ENCODE data around the gene POPDC2.

The POPDC2 gene

GRCh38 chr3:119636891-119637611 lies 23.3 kb downstream of the POPDC2 start:
- H3K4me3 Mint-ChIP-seq, result no peak overlapping the region
- H3K9me3 Mint-ChIP-seq, result peaks cover 3% of the 10 kb centered on the region
- H3K4me1 Mint-ChIP-seq, result peaks cover 35% of the 10 kb centered on the region
- DNase-seq (ENCODE audit: low spot score in 2 of 2) (no peak), ATAC-seq (no peak)
- peaks cover 27% of the 10 kb centered on the region for H3K36me3 Mint-ChIP-seq
- H3K27ac Mint-ChIP-seq, result peak overlapping the region; percentile 99

GRCh38 chr3:119636249-119636648 lies 24.1 kb downstream of the POPDC2 start:
- no peak overlapping the region for H3K27ac Mint-ChIP-seq
- no peak overlapping the region for H3K4me3 Mint-ChIP-seq
- peaks cover 3% of the 10 kb centered on the region for H3K9me3 Mint-ChIP-seq
- DNase-seq (ENCODE audit: low spot score in 2 of 2) (no peak), ATAC-seq (no peak)
- peaks cover 35% of the 10 kb centered on the region for H3K4me1 Mint-ChIP-seq
- peaks cover 27% of the 10 kb centered on the region for H3K36me3 Mint-ChIP-seq

DNA sequence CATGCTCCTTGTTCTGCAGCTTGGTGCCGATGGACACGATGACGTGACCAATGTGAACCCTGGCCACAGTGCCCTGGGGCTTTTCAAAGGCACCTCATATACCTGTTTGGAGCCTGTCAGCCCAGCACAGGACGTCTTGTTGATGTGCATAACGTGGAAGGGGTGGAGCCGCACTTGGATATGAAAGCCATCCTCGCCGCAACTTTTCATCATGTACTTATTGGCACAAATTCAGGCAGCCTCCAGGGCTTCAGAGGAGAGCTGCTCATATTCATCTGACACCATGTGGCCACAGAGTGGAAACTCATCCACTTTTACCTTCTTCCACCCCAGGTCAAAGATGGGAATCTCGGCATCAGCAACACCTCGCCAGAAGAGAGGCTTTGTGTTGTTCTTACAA lies 24.7 kb downstream of the POPDC2 start:
- Mint-ChIP-seq H3K4me3 (no peak overlapping the region), H3K4me1 (peaks cover 39% of the 10 kb centered on the region), H3K27ac (no peak overlapping the region), H3K9me3 (peaks cover 3% of the 10 kb centered on the region), H3K36me3 (peaks cover 22% of the 10 kb centered on the region)
- no peak for ATAC-seq
- no peak for DNase-seq (ENCODE audit: low spot score in 2 of 2)

GRCh38 chr3:119632829-119633228 lies 27.6 kb downstream of the POPDC2 start:
- no peak for DNase-seq (ENCODE audit: low spot score in 2 of 2)
- peaks cover 32% of the 10 kb centered on the region for H3K4me1 Mint-ChIP-seq
- H3K4me3 Mint-ChIP-seq, result no peak overlapping the region
- H3K9me3 Mint-ChIP-seq, result no peaks in the 10 kb centered on the region
- ATAC-seq, result no peak
- no peaks in the 10 kb centered on the region for H3K36me3 Mint-ChIP-seq
- H3K27ac Mint-ChIP-seq, result no peak overlapping the region

DNA sequence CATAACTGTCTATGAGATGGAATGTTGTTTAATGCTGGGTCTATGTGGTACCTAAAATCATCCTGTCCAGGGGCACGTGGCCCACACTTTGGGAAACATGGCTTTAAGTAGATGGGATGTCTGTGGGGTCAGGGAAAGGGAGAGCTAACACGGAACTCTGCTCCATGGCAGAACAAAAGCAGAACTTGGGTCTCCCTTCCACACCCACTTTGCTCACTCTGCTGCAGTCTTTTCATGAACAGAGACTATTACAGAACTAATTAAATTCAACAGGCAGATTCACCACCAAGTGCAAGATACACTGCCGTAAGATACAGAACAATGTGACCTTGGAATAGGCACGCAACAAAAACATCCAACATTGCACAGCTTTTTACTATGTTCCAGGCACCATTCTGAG lies 28.2 kb downstream of the POPDC2 start:
- Mint-ChIP-seq H3K9me3 (no peaks in the 10 kb centered on the region), H3K4me3 (no peak overlapping the region), H3K36me3 (no peaks in the 10 kb centered on the region), H3K4me1 (peaks cover 33% of the 10 kb centered on the region), H3K27ac (no peak overlapping the region)
- DNase-seq (ENCODE audit: low spot score in 2 of 2) (no peak), ATAC-seq (no peak)

DNA sequence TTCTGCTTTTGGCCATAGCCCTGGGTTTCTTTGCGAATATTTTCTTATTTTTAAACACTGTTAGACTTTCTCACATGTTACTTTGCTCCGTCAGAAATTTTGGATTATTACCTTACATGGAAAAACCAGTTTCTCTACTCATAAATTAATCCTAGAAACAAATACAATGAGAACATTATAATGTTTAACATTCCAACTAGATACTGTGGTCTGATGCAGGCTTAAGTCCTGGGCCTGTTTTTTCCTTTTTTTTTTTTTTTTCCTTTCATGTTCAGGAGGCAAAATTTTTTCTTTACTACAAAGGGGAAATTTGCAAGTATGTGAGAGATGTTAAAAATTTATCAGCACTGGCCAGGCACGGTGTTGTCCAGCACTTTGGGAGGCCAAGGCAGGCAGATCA lies 28.9 kb downstream of the POPDC2 start:
- ATAC-seq (no peak), DNase-seq (ENCODE audit: low spot score in 2 of 2) (no peak)
- Mint-ChIP-seq H3K9me3 (no peaks in the 10 kb centered on the region), H3K27ac (no peak overlapping the region), H3K4me1 (peaks cover 35% of the 10 kb centered on the region), H3K4me3 (no peak overlapping the region), H3K36me3 (no peaks in the 10 kb centered on the region)

- no peak for ATAC-seq
- peaks cover 41% of the 10 kb centered on the region for H3K4me1 Mint-ChIP-seq
- no peaks in the 10 kb centered on the region for H3K9me3 Mint-ChIP-seq
- H3K27ac Mint-ChIP-seq, result no peak overlapping the region
- no peak overlapping the region for H3K4me3 Mint-ChIP-seq
- no peak for DNase-seq (ENCODE audit: low spot score in 2 of 2)
- no peaks in the 10 kb centered on the region for H3K36me3 Mint-ChIP-seq
These were observed 29.5 kb downstream of the POPDC2 start for GRCh38 chr3:119630880-119631329.

DNA sequence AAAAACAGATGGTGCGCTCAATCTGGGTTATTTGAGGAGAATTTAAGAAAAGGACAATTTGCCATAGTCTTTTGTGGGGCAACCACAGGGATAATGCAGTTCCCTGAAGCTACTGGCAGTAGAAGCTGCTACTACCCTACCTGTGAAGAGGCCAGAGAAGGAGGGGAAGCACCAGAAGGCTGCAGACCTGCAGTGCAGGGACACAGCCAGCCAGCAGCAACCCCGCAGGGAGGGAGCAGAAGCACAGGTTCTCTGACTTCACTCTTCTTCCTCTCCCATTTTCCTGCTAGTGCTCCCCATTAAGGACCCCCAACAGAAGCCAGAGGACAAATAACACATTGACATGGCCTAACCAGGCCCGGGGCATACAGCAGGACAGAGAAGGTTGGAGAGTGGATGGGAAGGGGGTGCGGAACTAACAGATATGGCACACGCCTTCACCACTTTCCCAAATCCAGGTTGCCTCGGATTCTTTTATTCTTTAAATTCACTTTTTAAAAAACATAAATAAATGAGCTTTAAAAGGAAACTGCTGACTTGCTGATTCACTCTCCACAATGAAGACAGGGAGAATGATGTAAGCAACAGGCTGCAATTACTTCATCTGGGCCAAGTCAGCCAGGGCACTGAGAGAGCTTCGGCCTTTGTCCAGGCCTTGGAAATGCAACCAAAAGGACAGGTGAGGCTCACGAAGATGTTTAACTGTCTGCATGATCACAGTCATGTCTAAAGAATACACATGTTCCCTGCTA lies 30.1 kb downstream of the POPDC2 start:
- DNase-seq (ENCODE audit: low spot score in 2 of 2) (no peak), ATAC-seq (no peak)
- no peak overlapping the region for H3K27ac Mint-ChIP-seq
- no peaks in the 10 kb centered on the region for H3K36me3 Mint-ChIP-seq
- no peaks in the 10 kb centered on the region for H3K9me3 Mint-ChIP-seq
- no peak overlapping the region for H3K4me3 Mint-ChIP-seq
- H3K4me1 Mint-ChIP-seq, result peaks cover 47% of the 10 kb centered on the region

- no peak overlapping the region for H3K4me3 Mint-ChIP-seq
These were observed 31.5 kb downstream of the POPDC2 start for GRCh38 chr3:119628816-119629445.

GRCh38 chr3:119628390-119628789 lies 32.0 kb downstream of the POPDC2 start:
- Mint-ChIP-seq H3K36me3 (no peaks in the 10 kb centered on the region), H3K9me3 (no peaks in the 10 kb centered on the region), H3K4me3 (peak overlapping the region; percentile 46), H3K27ac (peak overlapping the region; percentile 67), H3K4me1 (peaks cover 51% of the 10 kb centered on the region)
- ATAC-seq, result peak; percentile 97
- no peak for DNase-seq (ENCODE audit: low spot score in 2 of 2)

More at GRCh38 chr3:119628816-119629445, 31.5 kb downstream of the POPDC2 start:
- no peaks in the 10 kb centered on the region for H3K36me3 Mint-ChIP-seq
- ATAC-seq (peak; percentile 9), DNase-seq (ENCODE audit: low spot score in 2 of 2) (no peak)
- no peaks in the 10 kb centered on the region for H3K9me3 Mint-ChIP-seq
- no peak overlapping the region for H3K27ac Mint-ChIP-seq
- H3K4me1 Mint-ChIP-seq, result peaks cover 51% of the 10 kb centered on the region

GRCh38 chr3:119627461-119627860 lies 32.9 kb downstream of the POPDC2 start:
- peak overlapping the region; percentile 67 for H3K27ac Mint-ChIP-seq
- peak; percentile 43 for ATAC-seq

DNA sequence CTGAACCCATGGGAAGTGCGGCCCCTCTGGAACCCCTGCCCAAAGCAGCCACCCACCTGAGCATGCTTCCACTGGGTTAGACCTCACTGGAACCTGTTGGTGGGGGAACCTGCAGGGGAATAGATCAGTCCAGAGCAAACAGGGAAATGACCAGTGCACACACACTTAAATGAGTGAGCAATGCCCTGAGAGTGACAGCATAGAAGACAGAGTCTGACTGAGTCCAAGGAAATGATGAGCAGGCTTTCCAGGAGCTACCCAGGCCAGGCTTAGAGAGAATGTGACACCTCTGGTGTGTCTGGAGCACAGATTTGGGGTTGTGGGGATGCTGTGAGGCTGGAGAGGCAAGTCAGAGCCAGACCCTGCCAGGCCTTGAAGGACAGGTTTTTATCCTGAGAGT lies 34.2 kb downstream of the POPDC2 start:
- H3K36me3 Mint-ChIP-seq, result no peaks in the 10 kb centered on the region
- no peaks in the 10 kb centered on the region for H3K9me3 Mint-ChIP-seq
- ATAC-seq (peak; percentile 27), DNase-seq (ENCODE audit: low spot score in 2 of 2) (no peak)
- no peak overlapping the region for H3K27ac Mint-ChIP-seq
- H3K4me1 Mint-ChIP-seq, result peaks cover 51% of the 10 kb centered on the region
- no peak overlapping the region for H3K4me3 Mint-ChIP-seq

More at GRCh38 chr3:119627461-119627860, 32.9 kb downstream of the POPDC2 start:
- Mint-ChIP-seq H3K36me3 (no peaks in the 10 kb centered on the region), H3K4me1 (peaks cover 51% of the 10 kb centered on the region), H3K4me3 (peak overlapping the region; percentile 46), H3K9me3 (no peaks in the 10 kb centered on the region)
- no peak for DNase-seq (ENCODE audit: low spot score in 2 of 2)

DNA sequence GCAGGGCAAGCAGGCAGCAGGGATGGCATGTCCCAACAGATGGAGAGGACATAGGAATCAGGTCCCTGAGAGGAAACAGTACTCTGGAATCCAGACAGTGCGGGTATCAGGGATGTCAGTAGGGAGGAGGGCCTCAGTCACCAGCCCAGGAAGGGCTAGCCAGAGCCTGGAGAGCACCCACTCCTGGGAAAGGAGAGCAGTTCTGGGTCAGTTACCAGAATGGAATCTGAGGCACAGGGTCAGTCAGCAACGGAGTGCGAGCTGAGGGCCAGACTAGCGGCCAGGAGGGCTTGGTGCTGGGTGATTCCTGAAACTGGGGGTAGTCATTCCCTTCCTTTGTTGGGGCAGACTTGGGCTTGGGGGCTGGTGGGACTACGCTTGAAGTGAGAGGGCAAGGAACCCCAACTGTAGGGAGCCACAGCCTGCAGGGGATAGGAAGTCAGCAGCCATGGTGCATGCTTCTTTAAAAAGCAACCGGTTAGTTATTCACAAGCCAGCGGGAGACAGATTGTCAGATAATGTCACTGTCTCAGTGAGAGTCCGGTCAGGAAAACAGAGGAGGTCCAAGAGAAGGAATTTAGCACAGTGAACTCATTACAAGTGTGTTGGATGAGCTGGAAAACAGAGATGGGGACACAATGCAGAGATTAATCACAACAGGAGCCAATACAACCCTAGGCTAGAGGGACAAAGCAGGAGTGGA lies 34.8 kb downstream of the POPDC2 start:
- no peaks in the 10 kb centered on the region for H3K36me3 Mint-ChIP-seq
- no peaks in the 10 kb centered on the region for H3K9me3 Mint-ChIP-seq
- H3K4me1 Mint-ChIP-seq, result peaks cover 45% of the 10 kb centered on the region
- ATAC-seq, result no peak
- H3K4me3 Mint-ChIP-seq, result no peak overlapping the region
- no peak for DNase-seq (ENCODE audit: low spot score in 2 of 2)
- no peak overlapping the region for H3K27ac Mint-ChIP-seq

DNA sequence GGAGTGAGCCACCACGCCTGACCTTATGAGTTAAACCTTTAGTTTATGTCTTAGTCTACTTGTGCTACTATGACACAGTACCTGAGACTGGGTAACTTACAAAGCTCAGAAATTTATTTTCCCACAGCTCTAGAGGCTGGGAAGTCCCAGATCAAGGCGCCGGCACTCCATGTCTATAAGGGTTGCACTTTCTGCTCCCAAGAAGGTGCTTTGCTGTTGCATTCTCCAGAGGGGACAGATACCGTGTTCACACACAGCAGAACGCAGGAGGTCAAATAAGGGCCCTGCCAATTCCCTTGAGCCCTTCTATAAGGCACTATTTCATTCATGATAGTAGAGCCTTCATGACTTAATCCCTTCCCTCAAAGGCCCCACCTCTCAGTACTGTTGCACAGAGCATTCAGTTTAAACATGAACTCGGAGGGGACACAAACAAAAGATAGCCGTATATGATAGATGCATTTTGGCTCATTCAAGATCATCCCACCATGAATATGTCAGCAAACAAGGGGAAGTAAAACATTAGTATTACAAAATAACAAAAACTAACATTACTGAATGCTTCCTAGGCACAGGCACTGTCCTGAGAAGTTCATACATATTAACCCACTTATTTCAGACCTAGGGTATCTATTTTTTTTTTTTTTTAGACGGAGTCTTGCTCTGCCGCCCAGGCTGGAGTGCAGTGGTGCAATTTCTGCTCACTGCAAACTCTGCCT lies 36.2 kb downstream of the POPDC2 start:
- Mint-ChIP-seq H3K36me3 (no peaks in the 10 kb centered on the region), H3K27ac (no peak overlapping the region), H3K4me3 (no peak overlapping the region), H3K9me3 (no peaks in the 10 kb centered on the region), H3K4me1 (peaks cover 41% of the 10 kb centered on the region)
- ATAC-seq (no peak), DNase-seq (ENCODE audit: low spot score in 2 of 2) (no peak)

- ATAC-seq (no peak), DNase-seq (ENCODE audit: low spot score in 2 of 2) (no peak)
- H3K4me3 Mint-ChIP-seq, result no peak overlapping the region
- H3K27ac Mint-ChIP-seq, result no peak overlapping the region
- H3K36me3 Mint-ChIP-seq, result no peaks in the 10 kb centered on the region
- H3K9me3 Mint-ChIP-seq, result no peaks in the 10 kb centered on the region
- H3K4me1 Mint-ChIP-seq, result peaks cover 10% of the 10 kb centered on the region
These were observed 39.5 kb downstream of the POPDC2 start for GRCh38 chr3:119620899-119621298.
